H9 (cell line): ENCODE data around the gene BAG3. TPM values are rescaled to one million over a fixed set of nuclear protein-coding genes. Genes with fewer than 3 reads are reported as not detected.

Experiments
- DNase-seq: peaks from one replicate; pipeline ENCODE4 v3.0.0-alpha.2; 2017
- H2AFZ ChIP-seq: one replicate; pipeline ENCODE4 v1.6.1; 2013; ENCODE audit warnings: mild to moderate bottlenecking, low read length, control low read depth, moderate library complexity
- H2AK5ac ChIP-seq: 2 replicates; pipeline ENCODE4 v1.6.1; 2013; ENCODE audit warnings: low read length, control low read depth, mixed read lengths; ENCODE audit not compliant: insufficient read length
- H2BK120ac ChIP-seq: one replicate; pipeline ENCODE4 v1.6.1; 2013; ENCODE audit warnings: low read depth, mild to moderate bottlenecking, low read length, control low read depth, inconsistent platforms; ENCODE audit not compliant: poor library complexity, severe bottlenecking
- H2BK12ac ChIP-seq: 2 replicates; pipeline ENCODE4 v1.6.1; 2013; ENCODE audit warnings: low read length, control low read depth, mixed read lengths, low read depth; ENCODE audit not compliant: insufficient read length
- H2BK15ac ChIP-seq: 2 replicates; pipeline ENCODE4 v1.6.1; 2013; ENCODE audit warnings: low read depth, low read length, control low read depth
- H2BK20ac ChIP-seq: one replicate; pipeline ENCODE4 v1.6.1; 2013; ENCODE audit warnings: low read depth, mild to moderate bottlenecking, low read length, control low read depth, inconsistent platforms; ENCODE audit not compliant: poor library complexity, severe bottlenecking
- H2BK5ac ChIP-seq: 2 replicates; pipeline ENCODE4 v1.6.1; 2013; ENCODE audit warnings: low read length, control low read depth, mixed read lengths; ENCODE audit not compliant: insufficient read length
- H3K14ac ChIP-seq: 2 replicates; pipeline ENCODE4 v1.6.1; 2013; ENCODE audit warnings: low read length, control low read depth; ENCODE audit not compliant: insufficient read depth
- H3K18ac ChIP-seq: 2 replicates; pipeline ENCODE4 v1.6.1; 2013; ENCODE audit warnings: low read depth, mild to moderate bottlenecking, mixed read lengths, low read length, control low read depth; ENCODE audit not compliant: insufficient read length
- H3K23ac ChIP-seq: 2 replicates; pipeline ENCODE4 v1.6.1; 2013; ENCODE audit warnings: low read length, control low read depth, mixed read lengths, low read depth; ENCODE audit not compliant: insufficient read length
- H3K23me2 ChIP-seq: 2 replicates; pipeline ENCODE4 v1.6.1; 2013; ENCODE audit warnings: low read depth, mild to moderate bottlenecking, mixed read lengths, low read length, control low read depth; ENCODE audit not compliant: insufficient read length, poor library complexity, severe bottlenecking
- H3K27ac ChIP-seq: 2 replicates; pipeline ENCODE4 v1.5.1; 2013; ENCODE audit warnings: low read length, control low read depth, mixed read lengths, low read depth; ENCODE audit not compliant: insufficient read length
- H3K27me3 ChIP-seq: 2 replicates; pipeline ENCODE4 v1.6.1; 2013; ENCODE audit warnings: low read length, control low read depth, inconsistent platforms; ENCODE audit not compliant: insufficient read depth
- H3K4ac ChIP-seq: 2 replicates; pipeline ENCODE4 v1.6.1; 2013; ENCODE audit warnings: low read depth, mild to moderate bottlenecking, control low read depth, inconsistent platforms, low read length, moderate library complexity
- H3K4me1 ChIP-seq: 2 replicates; pipeline ENCODE4 v1.6.1; 2013; ENCODE audit warnings: low read length, control low read depth, inconsistent platforms; ENCODE audit not compliant: insufficient read depth
- H3K4me2 ChIP-seq: 2 replicates; pipeline ENCODE4 v1.6.1; 2013; ENCODE audit warnings: low read length, control low read depth, mixed read lengths; ENCODE audit not compliant: insufficient read length, insufficient read depth
- H3K56ac ChIP-seq: 2 replicates; pipeline ENCODE4 v1.6.1; 2013; ENCODE audit warnings: low read depth, mild to moderate bottlenecking, mixed read lengths, low read length, control low read depth; ENCODE audit not compliant: insufficient read length
- H3K79me1 ChIP-seq: 2 replicates; pipeline ENCODE4 v1.6.1; 2013; ENCODE audit warnings: low read depth, mild to moderate bottlenecking, moderate library complexity, low read length, control low read depth, inconsistent platforms; ENCODE audit not compliant: insufficient read depth, poor library complexity, severe bottlenecking
- H3K79me2 ChIP-seq: 2 replicates; pipeline ENCODE4 v1.6.1; 2013; ENCODE audit warnings: low read length, control low read depth, inconsistent platforms; ENCODE audit not compliant: insufficient read depth
- H3K9ac ChIP-seq: 2 replicates; pipeline ENCODE4 v1.6.1; 2013; ENCODE audit warnings: low read length, control low read depth, mixed read lengths; ENCODE audit not compliant: insufficient read length; ENCODE audit errors: extremely low read depth
- H3K9me3 ChIP-seq: one replicate; pipeline ENCODE4 v1.6.1; 2013; ENCODE audit warnings: low read depth, low read length, inconsistent platforms; ENCODE audit not compliant: control insufficient read depth
- H3T11ph ChIP-seq: one replicate; pipeline ENCODE4 v1.6.1; 2013; ENCODE audit warnings: mild to moderate bottlenecking, low read length, control low read depth, inconsistent platforms
- H4K20me1 ChIP-seq: one replicate; pipeline ENCODE4 v1.6.1; 2013; ENCODE audit not compliant: control insufficient read depth, insufficient read length, insufficient read depth
- H4K5ac ChIP-seq: 2 replicates; pipeline ENCODE4 v1.6.1; 2013; ENCODE audit warnings: low read depth, mild to moderate bottlenecking, mixed read lengths, low read length, control low read depth; ENCODE audit not compliant: insufficient read length
- H4K8ac ChIP-seq: replicated peaks from 2 replicates; pipeline ENCODE4 v1.6.1; 2013; ENCODE audit warnings: low read length, control low read depth, mixed read lengths, low read depth; ENCODE audit not compliant: insufficient read length
- H4K91ac ChIP-seq: 2 replicates; pipeline ENCODE4 v1.6.1; 2013; ENCODE audit warnings: low read depth, mild to moderate bottlenecking, moderate library complexity, mixed read lengths, low read length, control low read depth; ENCODE audit not compliant: insufficient read length
- H3K27ac Mint-ChIP-seq, 3 experiments: 2 replicates in 2 of 3; 3 replicates in 1 of 3; pipeline ENCODE4 v1.8.0; 2020 to 2021; ENCODE audit warnings: mixed read lengths in 3 of 3, mild to moderate bottlenecking in 1 of 3, moderate library complexity in 1 of 3
- H3K27me3 Mint-ChIP-seq: 2 replicates; pipeline ENCODE4 v1.8.0; 2021; ENCODE audit warnings: low read depth, mild to moderate bottlenecking, moderate library complexity, mixed read lengths
- H3K36me3 Mint-ChIP-seq, 3 experiments: 2 replicates in 2 of 3; 3 replicates in 1 of 3; pipeline ENCODE4 v1.8.0; 2020 to 2021; ENCODE audit warnings: low read depth in 3 of 3, mixed read lengths in 3 of 3; ENCODE audit not compliant: insufficient read depth in 1 of 3
- H3K4me1 Mint-ChIP-seq, 2 experiments: 2 replicates each; pipeline ENCODE4 v1.8.0; 2020; ENCODE audit warnings: mixed read lengths in 2 of 2
- H3K4me3 Mint-ChIP-seq, 2 experiments: 2 replicates in 1 of 2; 3 replicates in 1 of 2; pipeline ENCODE4 v1.8.0; 2020 to 2021; ENCODE audit warnings: mild to moderate bottlenecking in 2 of 2, mixed read lengths in 2 of 2, moderate library complexity in 1 of 2
- H3K9me3 Mint-ChIP-seq, 2 experiments: 2 replicates in 1 of 2; 3 replicates in 1 of 2; pipeline ENCODE4 v1.8.0; 2020; ENCODE audit warnings: mild to moderate bottlenecking in 2 of 2, mixed read lengths in 2 of 2, moderate library complexity in 1 of 2
- WGBS: extraction: QIAGEN DNeasy Blood & Tissue Kit; methylation state at CpG from one replicate; pipeline ENCODE4 v1.1.7; 2013; ENCODE audit warnings: missing lambda C conversion rate, low lambda C conversion rate, mixed read lengths; ENCODE audit not compliant: insufficient read length; ENCODE audit errors: extremely low coverage; 5-methylcytosine and 5-hydroxymethylcytosine counted together
- total RNA-seq: library from RNA; stranded (reverse); gene quantifications from 2 replicates; pipeline ENCODE4 v1.2.1, GENCODE V29; 2021
- TF ChIP-seq, protein P1 (sequence below): fragments of 200-600 bp; sonication (generic); conservative IDR thresholded peaks from 3 replicates; pipeline ENCODE4 v1.8.0; 2021; ENCODE audit warnings: antibody characterized with exemption, mild to moderate bottlenecking

BAG3 gene
- total RNA-seq, 1 experiment from 2014 or later: 11.4 TPM

DNA sequence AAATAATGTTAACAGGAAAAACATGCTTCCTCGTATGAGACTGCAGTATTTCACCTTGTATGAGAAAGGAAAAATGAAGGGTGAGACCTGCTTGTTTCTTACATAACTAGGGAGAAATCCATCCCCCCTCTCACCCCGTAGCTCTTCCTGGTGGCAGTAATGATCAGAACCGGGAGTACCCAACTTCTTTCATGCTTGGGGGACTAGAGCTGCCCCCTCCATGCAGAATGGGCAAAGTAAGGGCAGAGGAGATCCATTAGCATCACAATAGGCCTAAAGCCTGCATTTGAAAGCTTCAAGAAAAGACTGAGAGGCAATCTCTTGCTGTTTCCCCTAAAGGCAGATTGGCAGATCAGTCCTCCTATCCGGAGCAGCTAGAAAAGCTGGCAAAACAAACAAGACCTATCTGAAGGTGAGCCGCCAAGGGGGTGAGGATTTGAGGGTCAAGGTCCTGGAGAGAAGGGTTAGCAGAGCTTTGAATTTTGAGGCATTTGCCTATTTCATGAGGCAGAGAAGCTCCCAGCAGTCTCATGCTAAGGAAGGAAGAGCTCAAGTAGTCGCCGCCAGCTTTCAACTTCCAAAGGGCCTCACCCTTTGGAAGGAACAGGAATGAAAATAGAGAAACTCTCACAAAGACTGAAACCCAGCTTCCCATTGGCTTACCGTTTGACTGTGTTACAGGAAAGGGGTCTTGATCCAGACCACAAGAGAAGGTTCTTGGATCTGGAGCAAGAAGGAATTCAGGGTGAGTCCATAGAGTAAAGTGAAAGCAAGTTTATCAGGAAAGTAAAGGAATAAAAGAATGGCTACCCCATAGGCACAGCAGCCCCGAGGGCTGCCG, 36.2 kb downstream of the BAG3 start:
- H3K27ac Mint-ChIP-seq: peak overlapping the region; percentile 97 to 98 (median 98)

More for the DNA sequence above, 36.2 kb downstream of the BAG3 start:
- H2BK12ac ChIP-seq: no peak overlapping the region
- peak overlapping the region; percentile 95 for H3K27ac ChIP-seq
- no peaks in the 10 kb centered on the region for H3K27me3 ChIP-seq
- H3K14ac ChIP-seq: peak overlapping the region; percentile 14; the same call in 1 of the 2 replicates
- no peak overlapping the region for H2BK15ac ChIP-seq
- Mint-ChIP-seq H3K36me3 (peaks cover 0 to under 1% (median 0%) of the 10 kb centered on the region in 3 experiments; a peak in 2 of 7 replicates), H3K4me3 (peak overlapping the region; percentile 76 to 85), H3K9me3 (no peaks in the 10 kb centered on the region), H3K4me1 (peaks cover 27% of the 10 kb centered on the region in 2 experiments), H3K27me3 (no peaks in the 10 kb centered on the region)
- no peaks in the 10 kb centered on the region for H3K23me2 ChIP-seq
- peak overlapping the region; percentile 79 for H3K4me2 ChIP-seq
- no peak overlapping the region for H3K23ac ChIP-seq
- H2BK5ac ChIP-seq: no peak overlapping the region
- H3K79me2 ChIP-seq: no peaks in the 10 kb centered on the region
- no peak overlapping the region for H2AK5ac ChIP-seq
- no peak overlapping the region for H4K8ac ChIP-seq
- no peak overlapping the region for H3K56ac ChIP-seq
- H3K4me1 ChIP-seq: peaks cover 9% of the 10 kb centered on the region; the same call in 1 of the 2 replicates
- H4K20me1 ChIP-seq: no peaks in the 10 kb centered on the region
- no peak overlapping the region for H2AFZ ChIP-seq
- no peak overlapping the region for H3K4ac ChIP-seq
- H3T11ph ChIP-seq: peak overlapping the region; percentile 55
- peak overlapping the region; percentile 70 for H3K18ac ChIP-seq
- peak overlapping the region; percentile 60 for H3K9ac ChIP-seq
- H3K9me3 ChIP-seq: no peaks in the 10 kb centered on the region
- H4K5ac ChIP-seq: no peak overlapping the region
- WGBS: no CpG with 5 or more reads among the region's 10 CpGs
- no peaks in the 10 kb centered on the region for H3K79me1 ChIP-seq
- H4K91ac ChIP-seq: no peak overlapping the region
- H2BK20ac ChIP-seq: no peak overlapping the region
- H2BK120ac ChIP-seq: peak overlapping the region; percentile 84
- TF ChIP-seq, protein P1, sequence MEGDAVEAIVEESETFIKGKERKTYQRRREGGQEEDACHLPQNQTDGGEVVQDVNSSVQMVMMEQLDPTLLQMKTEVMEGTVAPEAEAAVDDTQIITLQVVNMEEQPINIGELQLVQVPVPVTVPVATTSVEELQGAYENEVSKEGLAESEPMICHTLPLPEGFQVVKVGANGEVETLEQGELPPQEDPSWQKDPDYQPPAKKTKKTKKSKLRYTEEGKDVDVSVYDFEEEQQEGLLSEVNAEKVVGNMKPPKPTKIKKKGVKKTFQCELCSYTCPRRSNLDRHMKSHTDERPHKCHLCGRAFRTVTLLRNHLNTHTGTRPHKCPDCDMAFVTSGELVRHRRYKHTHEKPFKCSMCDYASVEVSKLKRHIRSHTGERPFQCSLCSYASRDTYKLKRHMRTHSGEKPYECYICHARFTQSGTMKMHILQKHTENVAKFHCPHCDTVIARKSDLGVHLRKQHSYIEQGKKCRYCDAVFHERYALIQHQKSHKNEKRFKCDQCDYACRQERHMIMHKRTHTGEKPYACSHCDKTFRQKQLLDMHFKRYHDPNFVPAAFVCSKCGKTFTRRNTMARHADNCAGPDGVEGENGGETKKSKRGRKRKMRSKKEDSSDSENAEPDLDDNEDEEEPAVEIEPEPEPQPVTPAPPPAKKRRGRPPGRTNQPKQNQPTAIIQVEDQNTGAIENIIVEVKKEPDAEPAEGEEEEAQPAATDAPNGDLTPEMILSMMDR: no peak
- DNase-seq: peak; percentile 97
